Smooth muscle cell (in vitro differentiated cells): ENCODE results near the gene MYO6. TPM values are rescaled to one million over a fixed set of nuclear protein-coding genes. Genes with fewer than 3 reads are reported as not detected.
A peak's percentile ranks its signal among the peaks of the same experiment; 100 is the strongest.

Source experiments
- DNase-seq: peaks from one replicate; lab custom pipeline; 2025; ENCODE audit not compliant: unreplicated experiment; lab: John Stamatoyannopoulos, UW
- H2AFZ ChIP-seq: fragments of 200-600 bp; sonication (generic); 2 replicates; pipeline ENCODE4 v1.6.0; 2016; ENCODE audit warnings: antibody characterized with exemption, low read depth, mild to moderate bottlenecking
- H3F3A ChIP-seq: fragments of 200-600 bp; sonication (generic); 2 replicates; pipeline ENCODE4 v1.6.0; 2017; ENCODE audit warnings: antibody characterized with exemption, low read depth
- H3K27ac ChIP-seq: fragments of 200-600 bp; sonication (generic); 2 replicates; pipeline ENCODE4 v1.5.1; 2016; ENCODE audit warnings: low read depth, mild to moderate bottlenecking
- H3K27me3 ChIP-seq: fragments of 200-600 bp; sonication (generic); 2 replicates; pipeline ENCODE4 v1.6.1; 2016; ENCODE audit warnings: low read depth, mild to moderate bottlenecking
- H3K36me3 ChIP-seq: fragments of 200-600 bp; sonication (generic); 2 replicates; pipeline ENCODE4 v1.5.1; 2016; ENCODE audit warnings: low read depth
- H3K4me1 ChIP-seq: fragments of 200-600 bp; sonication (generic); 2 replicates; pipeline ENCODE4 v1.5.1; 2016; ENCODE audit warnings: low read depth
- H3K4me2 ChIP-seq: fragments of 200-600 bp; sonication (generic); 2 replicates; pipeline ENCODE4 v1.6.0; 2016; ENCODE audit warnings: mild to moderate bottlenecking
- H3K4me3 ChIP-seq: fragments of 200-600 bp; sonication (generic); 2 replicates; pipeline ENCODE4 v1.5.1; 2016; ENCODE audit warnings: mild to moderate bottlenecking
- H3K79me2 ChIP-seq: fragments of 200-600 bp; sonication (generic); 2 replicates; pipeline ENCODE4 v1.6.0; 2016; ENCODE audit warnings: low read depth, mild to moderate bottlenecking
- H3K9ac ChIP-seq: fragments of 200-600 bp; sonication (generic); 2 replicates; pipeline ENCODE4 v1.6.0; 2016; ENCODE audit warnings: low read depth
- H3K9me3 ChIP-seq: fragments of 200-600 bp; sonication (generic); replicated peaks from 2 replicates; pipeline ENCODE4 v1.5.1; 2016; ENCODE audit warnings: low read depth
- H4K20me1 ChIP-seq: fragments of 200-600 bp; sonication (generic); 2 replicates; pipeline ENCODE4 v1.6.0; 2016; ENCODE audit warnings: low read depth
- CTCF ChIP-seq: fragments of 200-600 bp; sonication (generic); IDR thresholded peaks from 2 replicates; pipeline ENCODE4 v1.5.1; 2017; ENCODE audit warnings: borderline replicate concordance, mild to moderate bottlenecking, antibody characterized with exemption; ENCODE audit not compliant: insufficient read depth, poor library complexity, severe bottlenecking
- WGBS: methylation state at CpG from one replicate; pipeline ENCODE4 v1.1.7; 2016; ENCODE audit warnings: low lambda C conversion rate; 5-methylcytosine and 5-hydroxymethylcytosine counted together
- polyA plus RNA-seq: library from polyadenylated mRNA; unstranded; fragments of >200 nt; fragmentation: Nextera tagmentation; extraction: Ambion mirVana; gene quantifications from 2 replicates; pipeline ENCODE4 v1.2.1, GENCODE V29; 2016
- total RNA-seq: library from RNA; depleted of rRNA; stranded (reverse); fragments of >200 nt; gene quantifications from 2 replicates; pipeline ENCODE4 v1.2.3, GENCODE V29; 2014

MYO6 gene
- total and polyA plus RNA-seq, 2 experiments from 2014 or later = 10.6 to 22.1 TPM

GRCh38 chr6:75850026-75850833 is 101.2 kb downstream of the MYO6 start:
- Histone ChIP-seq H3K4me2 (peak overlapping the region; percentile 67), H3K27ac (peak overlapping the region; percentile 5), H3K79me2 (no peaks in the 10 kb centered on the region), H3F3A (peaks cover 10% of the 10 kb centered on the region), H2AFZ (no peak overlapping the region), H4K20me1 (no peaks in the 10 kb centered on the region), H3K36me3 (no peaks in the 10 kb centered on the region), H3K4me1 (peaks cover 4% of the 10 kb centered on the region), H3K4me3 (no peak overlapping the region), H3K9me3 (no peaks in the 10 kb centered on the region), H3K27me3 (no peaks in the 10 kb centered on the region), H3K9ac (no peak overlapping the region)
- DNase-seq = no peak
- TF ChIP-seq CTCF = no peak
- 62% methylated on average over 7 of the region's 7 CpGs for WGBS

- Histone ChIP-seq H3F3A (peaks cover 10% of the 10 kb centered on the region), H3K9me3 (no peaks in the 10 kb centered on the region), H3K4me3 (no peak overlapping the region), H4K20me1 (no peaks in the 10 kb centered on the region), H2AFZ (no peak overlapping the region), H3K79me2 (no peaks in the 10 kb centered on the region), H3K4me1 (peaks cover 4% of the 10 kb centered on the region), H3K36me3 (no peaks in the 10 kb centered on the region), H3K27ac (no peak overlapping the region), H3K27me3 (no peaks in the 10 kb centered on the region), H3K9ac (no peak overlapping the region), H3K4me2 (no peak overlapping the region)
- WGBS = 49% methylated on average over 4 of the region's 4 CpGs
- TF ChIP-seq CTCF = no peak
- no peak for DNase-seq
These were observed 103.7 kb downstream of the MYO6 start for GRCh38 chr6:75852721-75853120.

- DNase-seq = no peak
- 100% methylated on average over 2 of the region's 2 CpGs for WGBS
- Histone ChIP-seq H2AFZ (no peak overlapping the region), H3K36me3 (no peaks in the 10 kb centered on the region), H3K27me3 (no peaks in the 10 kb centered on the region), H3K4me3 (no peak overlapping the region), H4K20me1 (no peaks in the 10 kb centered on the region), H3F3A (peaks cover 6% of the 10 kb centered on the region), H3K4me1 (peaks cover 4% of the 10 kb centered on the region), H3K27ac (no peak overlapping the region), H3K9ac (no peak overlapping the region), H3K79me2 (no peaks in the 10 kb centered on the region), H3K4me2 (no peak overlapping the region), H3K9me3 (no peaks in the 10 kb centered on the region)
- TF ChIP-seq CTCF = no peak
These were observed 104.8 kb downstream of the MYO6 start for GRCh38 chr6:75853806-75854205.

GRCh38 chr6:75855052-75855451 is 106.0 kb downstream of the MYO6 start:
- no peaks in the 10 kb centered on the region for H3K36me3 ChIP-seq
- no peak overlapping the region for H3K27ac ChIP-seq
- H3K4me2 ChIP-seq = no peak overlapping the region
- H3K9me3 ChIP-seq = no peaks in the 10 kb centered on the region
- H3F3A ChIP-seq = no peaks in the 10 kb centered on the region
- no peak for DNase-seq
- peak; percentile 55 for TF ChIP-seq CTCF
- no peaks in the 10 kb centered on the region for H3K4me1 ChIP-seq
- no peak overlapping the region for H2AFZ ChIP-seq
- no peaks in the 10 kb centered on the region for H3K27me3 ChIP-seq
- H3K4me3 ChIP-seq = no peak overlapping the region
- WGBS = 39% methylated on average over 1 of the region's 1 CpG
- no peaks in the 10 kb centered on the region for H3K79me2 ChIP-seq
- no peaks in the 10 kb centered on the region for H4K20me1 ChIP-seq
- H3K9ac ChIP-seq = no peak overlapping the region
